HG03460 (cell line): ENCODE measurements around the gene TELO2.

Source experiments
- ATAC-seq: cut with Tn5 transposase; IDR thresholded peaks from one replicate; pipeline ENCODE4 v1.9.1; 2021; ENCODE audit not compliant: unreplicated experiment

Gene TELO2

GRCh38 chr16:1496464-1496863 lies 3.3 kb downstream of the TELO2 start:
- ATAC-seq: no peak

DNA sequence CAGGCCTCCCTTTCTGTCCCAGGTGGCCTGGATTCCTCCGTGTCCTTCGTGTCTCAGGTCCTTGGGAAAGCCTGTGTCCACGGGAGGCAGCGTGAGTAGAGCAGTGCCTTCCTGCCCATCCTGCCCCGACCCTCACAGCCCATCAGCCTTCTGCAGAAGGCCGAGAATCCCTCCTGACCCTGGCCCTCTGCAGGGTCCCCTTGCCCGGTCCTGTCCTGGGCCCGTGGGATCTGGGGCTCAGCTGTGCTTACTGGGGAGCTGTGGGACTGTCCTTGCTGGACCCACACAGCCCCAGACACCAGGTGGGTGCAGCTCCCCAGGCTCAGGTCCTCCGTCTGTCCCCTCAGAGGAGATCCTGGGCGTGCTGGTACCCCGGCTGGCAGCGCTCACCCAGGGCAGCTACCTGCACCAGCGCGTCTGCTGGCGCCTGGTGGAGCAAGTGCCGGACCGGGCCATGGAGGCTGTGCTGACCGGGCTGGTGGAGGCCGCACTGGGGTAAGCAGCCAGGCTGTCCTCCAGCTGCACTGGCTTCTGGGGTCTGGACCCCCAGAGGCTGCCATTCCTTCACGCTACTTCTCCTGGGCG lies 3.9 kb downstream of the TELO2 start:
- ATAC-seq: no peak

GRCh38 chr16:1498899-1499676 lies 5.9 kb downstream of the TELO2 start:
- no peak for ATAC-seq

DNA sequence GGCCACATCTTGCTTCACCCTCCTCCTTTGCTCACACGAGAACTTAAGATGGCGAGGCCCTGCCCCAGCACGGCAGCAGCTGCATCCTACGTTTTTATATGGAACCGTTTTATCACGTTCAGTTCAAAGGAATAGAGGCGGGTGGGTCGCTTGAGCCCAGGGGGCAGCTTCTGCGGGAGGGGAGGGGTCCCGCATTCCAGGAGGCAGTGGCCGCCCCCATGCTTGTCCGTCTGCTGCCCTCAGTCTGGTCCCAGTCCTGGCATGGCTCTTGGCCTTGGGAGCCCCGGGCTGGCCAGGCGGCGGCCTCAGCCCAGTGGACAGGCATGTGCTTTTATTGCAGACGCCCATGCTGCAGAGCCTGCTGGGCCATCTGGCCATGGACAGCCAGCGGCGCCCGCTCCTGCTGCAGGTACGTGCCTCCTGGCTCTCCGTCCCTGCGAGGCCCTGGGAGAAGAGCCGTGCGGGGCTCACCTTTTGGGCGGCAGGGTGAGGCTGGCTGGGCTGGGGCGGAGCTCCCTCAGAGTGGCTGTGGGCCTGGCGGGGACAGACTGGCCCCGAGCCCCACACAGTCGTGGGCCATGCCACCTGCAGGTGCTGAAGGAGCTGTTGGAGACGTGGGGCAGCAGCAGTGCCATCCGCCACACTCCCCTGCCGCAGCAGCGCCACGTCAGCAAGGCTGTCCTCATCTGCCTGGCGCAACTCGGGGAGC lies 6.8 kb downstream of the TELO2 start:
- ATAC-seq: no peak

GRCh38 chr16:1500465-1501150 lies 7.4 kb downstream of the TELO2 start:
- ATAC-seq: no peak

- ATAC-seq: no peak
Observed at GRCh38 chr16:1501630-1502029, 8.5 kb downstream of the TELO2 start.

DNA sequence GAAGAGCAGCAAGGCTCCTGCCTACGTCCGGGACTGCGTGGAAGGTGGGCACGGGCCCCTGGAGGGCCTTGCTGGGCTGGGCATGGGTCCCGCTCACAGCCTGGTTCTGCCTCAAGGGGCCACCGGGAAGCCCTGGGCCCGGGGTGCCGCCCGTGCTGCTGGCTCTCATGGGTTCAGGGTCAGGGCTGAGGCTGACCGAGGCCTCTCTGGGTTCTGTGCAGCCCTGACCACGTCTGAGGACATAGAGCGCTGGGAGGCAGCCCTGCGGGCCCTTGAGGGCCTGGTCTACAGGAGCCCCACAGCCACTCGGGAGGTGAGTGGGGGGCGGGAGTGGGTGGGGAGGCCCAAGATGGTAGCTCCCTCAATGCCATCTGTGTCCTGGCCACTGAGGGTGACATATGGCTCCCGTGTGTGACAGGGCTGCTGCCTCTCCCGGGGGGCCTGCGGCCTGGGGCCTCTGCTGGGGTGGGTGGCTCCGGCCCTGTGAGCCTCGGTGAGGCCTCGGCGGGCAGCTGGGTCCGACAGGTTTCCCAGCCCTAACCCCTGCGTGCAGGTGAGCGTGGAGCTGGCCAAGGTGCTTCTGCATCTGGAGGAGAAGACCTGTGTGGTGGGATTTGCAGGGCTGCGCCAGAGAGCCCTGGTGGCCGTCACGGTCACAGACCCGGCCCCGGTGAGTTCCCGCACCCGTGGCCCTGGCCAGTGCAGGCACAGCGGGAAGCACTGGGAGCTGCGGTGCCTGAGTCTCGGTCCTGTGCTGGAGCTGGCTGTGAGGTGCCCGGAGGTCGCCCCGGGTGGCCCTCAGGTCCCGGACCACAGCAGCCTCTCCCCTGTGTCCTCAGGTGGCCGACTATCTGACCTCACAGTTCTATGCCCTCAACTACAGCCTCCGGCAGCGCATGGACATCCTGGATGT lies 9.2 kb downstream of the TELO2 start:
- ATAC-seq: no peak

GRCh38 chr16:1503110-1503955 lies 10.2 kb downstream of the TELO2 start:
- ATAC-seq: no peak

GRCh38 chr16:1505073-1505844 lies 12.1 kb downstream of the TELO2 start:
- no peak for ATAC-seq

- ATAC-seq: no peak
Observed at GRCh38 chr16:1505912-1506311, 12.8 kb downstream of the TELO2 start.

DNA sequence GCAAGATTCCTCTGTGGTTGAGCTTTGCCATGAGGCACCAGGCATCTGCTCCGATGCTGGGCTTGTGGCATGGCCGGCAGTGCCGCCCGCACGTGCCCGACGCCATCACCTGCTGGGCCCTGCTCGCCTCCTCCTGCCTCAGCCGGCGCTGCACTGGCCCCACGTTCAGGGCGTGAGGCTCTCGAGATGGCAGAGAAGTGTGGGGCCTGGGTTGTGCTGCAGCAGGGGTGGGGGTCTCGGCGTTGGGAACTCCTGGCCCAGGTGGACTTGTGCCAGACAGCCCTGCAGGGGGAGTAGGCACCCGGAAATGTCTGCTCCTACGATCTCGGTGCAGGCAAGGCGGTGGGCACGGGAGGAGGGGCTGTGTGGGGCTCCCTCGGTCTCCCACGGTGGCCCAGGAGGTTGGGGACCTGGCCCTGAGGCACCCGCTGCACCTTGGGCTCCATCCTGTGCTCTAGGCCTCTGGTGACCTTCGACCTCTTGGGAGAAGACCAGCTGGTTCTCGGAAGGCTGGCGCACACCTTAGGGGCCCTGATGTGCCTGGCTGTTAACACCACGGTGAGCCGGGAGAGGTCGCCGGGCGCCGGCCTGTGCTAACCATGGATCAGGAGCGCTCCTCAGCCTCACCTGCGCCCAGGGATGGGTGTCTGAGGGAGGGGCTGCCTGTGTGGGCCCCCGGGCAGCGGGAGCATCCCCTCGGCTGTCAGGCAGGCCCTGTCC lies 13.5 kb downstream of the TELO2 start:
- ATAC-seq: no peak

- ATAC-seq: no peak
Observed at GRCh38 chr16:1508494-1509187, 15.5 kb downstream of the TELO2 start.

GRCh38 chr16:1509307-1510221 lies 16.4 kb downstream of the TELO2 start:
- ATAC-seq: no peak

DNA sequence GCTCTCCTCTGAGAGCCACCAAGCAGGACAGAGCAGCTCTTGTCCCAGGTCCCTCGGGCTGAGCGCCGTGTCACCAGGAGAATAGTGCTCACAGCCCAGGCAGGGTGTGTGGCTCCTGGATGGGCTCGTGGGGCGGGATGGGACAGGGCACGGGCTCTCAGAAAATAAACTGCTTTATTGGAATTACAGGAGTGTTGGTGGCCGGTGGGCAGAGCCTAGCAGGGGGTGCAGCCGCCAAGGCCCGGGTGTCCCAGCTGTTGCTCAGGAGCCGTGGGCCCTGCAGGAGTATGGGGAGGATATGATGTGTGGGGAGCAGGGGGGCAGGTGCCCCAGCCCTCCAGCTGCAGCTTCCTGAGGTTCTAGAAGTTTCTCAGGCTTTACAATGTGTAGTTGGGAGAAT lies 17.1 kb downstream of the TELO2 start:
- no peak for ATAC-seq

- ATAC-seq: no peak
Observed at GRCh38 chr16:1510941-1511351, 17.8 kb downstream of the TELO2 start.
